NCI-H1417 (cell line): ENCODE data around the gene SCAMP4.

Experiments
- DNase-seq, 3 experiments: peaks; one replicate each; lab custom pipeline; 2025; lab: John Stamatoyannopoulos, UW

Gene SCAMP4

DNA sequence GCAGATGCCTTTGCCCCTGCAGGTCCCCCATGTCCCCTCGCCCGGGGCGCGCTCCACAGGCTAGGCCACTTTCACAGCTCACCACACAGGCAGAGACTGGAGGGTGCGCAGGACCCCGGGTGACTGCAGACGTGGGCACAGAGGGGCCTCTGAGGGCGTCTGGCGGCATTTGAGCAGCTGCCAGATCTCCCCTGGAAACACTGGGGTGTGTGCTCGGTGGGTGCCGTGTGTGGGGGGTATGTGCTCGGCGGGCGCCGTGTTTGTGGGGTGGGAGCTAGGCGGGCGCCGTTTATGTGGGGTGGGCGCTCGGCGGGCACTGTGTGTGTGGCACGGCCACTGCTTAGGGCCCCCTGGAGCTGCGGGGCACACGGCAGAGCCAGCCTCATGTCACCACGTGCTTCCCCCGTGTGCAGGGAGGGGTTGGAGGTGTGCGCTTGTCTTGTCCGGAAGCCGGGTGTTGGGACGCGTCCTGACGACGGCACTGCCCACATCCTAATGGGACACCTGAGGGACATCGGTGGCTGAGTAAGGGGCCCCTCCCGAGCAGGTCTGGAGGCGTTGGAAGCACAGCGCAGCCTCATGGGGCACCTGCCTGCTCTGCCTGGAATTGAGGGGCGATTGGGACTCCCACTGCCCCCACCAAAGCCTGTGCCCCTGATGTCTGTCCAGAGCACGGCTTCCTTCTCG is 52.5 kb downstream of the SCAMP4 start:
- no peak for DNase-seq

DNA sequence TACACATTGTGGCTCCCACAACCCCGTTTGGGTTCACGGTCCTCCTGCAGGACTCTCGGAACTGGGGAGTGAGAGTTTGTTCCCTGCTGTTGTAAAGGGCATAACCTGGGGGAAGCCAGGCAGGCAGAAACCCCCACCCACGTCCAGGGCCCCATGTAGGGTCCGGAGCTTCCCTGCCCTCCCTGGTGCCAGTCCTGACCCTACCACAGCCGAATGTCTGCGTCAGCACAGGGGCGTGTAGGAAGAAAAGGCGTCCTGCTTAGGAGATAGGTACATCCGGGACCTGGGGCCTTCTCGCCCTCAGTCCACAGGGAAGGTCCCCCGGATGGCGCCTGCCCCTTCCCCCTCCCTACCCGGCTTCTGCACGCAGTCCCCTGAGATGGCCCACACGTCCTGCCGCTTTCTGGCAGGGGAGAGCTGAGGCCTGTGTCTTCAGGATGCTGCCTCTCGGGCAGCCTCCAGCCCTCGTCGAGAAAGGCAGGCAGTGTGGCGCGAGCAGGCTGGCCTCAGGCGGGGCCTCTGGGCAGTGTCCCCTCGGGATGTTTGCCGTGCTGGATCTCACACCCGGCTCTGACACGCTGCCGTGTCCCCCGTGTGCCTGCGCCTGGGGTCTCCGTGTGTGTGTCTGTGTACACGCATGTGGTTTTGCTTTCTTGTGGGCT is 54.9 kb downstream of the SCAMP4 start:
- DNase-seq, result no peak

DNA sequence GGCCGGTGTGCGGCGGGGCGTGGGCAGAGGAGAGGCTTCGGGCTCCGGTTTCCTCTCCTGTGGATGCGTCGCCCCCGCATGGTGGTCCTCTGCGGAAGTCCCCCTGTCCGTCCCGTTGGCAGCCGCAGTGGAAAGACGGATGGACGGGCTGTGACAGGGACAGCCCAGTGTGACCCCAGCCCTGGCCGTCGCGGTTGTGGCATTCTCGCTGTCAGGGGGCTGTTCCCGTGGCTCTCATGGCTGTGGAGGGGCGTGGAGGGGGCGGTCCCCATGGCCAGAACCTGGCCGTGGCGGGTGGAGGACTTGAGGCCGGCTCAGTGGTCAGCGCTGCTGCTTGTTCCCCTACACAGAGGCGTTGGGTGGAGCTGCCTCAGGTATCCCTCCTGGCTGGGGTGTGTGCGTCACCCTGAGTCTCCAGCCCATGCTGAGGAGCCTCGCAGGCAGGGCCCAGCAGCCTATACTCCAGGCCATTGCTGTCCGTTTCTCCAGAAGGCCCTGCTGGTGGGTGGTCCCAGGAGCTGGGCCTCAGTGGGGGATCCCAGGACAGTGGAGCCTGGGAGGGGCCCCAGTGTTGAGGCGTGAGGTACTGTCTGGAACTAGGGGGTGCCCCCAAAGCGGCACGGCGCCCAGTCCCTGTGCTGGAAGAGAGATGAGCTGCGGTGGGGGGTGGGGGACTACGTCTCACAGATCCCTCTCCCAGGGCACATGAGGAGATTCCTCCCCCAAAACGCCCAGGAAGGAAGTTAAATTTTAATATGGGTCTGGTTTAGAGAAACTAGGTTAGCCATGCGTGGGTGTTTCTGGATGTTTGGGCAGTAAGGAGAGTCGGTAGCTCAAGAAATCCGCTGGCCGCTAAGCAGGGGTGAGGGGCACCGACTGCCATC is 56.0 kb downstream of the SCAMP4 start:
- no peak for DNase-seq

DNA sequence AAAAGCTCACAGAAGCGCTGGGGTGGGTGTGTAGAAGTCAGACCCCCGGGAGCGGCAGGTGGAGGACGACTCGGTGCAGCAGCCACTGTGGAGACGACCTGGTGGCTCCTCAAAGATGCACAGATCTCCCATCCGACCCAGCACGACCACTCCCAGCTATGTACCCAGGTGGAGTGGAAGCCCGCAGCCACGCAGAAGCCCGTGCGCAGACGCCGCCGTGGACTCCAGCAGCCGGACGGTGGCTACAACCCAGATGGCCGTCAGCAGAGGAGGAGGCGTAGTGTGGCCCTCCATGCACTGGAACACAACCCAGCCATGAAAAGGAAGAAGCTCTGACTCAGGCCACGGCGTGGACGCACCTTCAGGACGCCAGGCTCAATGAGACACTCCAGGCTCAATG is 57.5 kb downstream of the SCAMP4 start:
- DNase-seq, result no peak

DNA sequence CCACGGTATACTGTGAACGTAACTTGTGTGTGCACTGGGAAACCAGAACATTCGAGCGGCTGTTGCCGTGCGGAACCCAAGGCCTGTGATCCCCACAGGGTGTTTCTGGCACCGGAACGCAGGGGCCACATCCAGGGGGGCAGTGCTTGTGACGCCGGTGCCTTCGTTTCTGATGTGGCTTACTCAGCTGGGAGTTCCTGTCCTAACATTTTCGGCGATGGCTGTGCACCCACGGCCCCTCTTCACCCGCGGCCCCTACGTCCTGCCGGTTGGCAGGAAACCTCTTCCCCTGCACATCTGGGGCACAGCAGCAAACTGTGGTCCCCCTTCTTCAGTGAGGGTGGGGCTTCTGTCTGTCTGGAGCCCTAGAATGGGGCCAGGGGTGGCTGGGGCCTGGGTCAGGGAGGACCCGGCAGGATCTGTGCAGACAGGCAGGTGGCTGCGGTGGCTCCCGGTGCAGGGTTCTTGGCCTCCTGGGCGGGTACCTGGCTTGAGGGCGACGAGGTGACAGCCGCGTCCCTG is 61.9 kb downstream of the SCAMP4 start:
- DNase-seq, result no peak

DNA sequence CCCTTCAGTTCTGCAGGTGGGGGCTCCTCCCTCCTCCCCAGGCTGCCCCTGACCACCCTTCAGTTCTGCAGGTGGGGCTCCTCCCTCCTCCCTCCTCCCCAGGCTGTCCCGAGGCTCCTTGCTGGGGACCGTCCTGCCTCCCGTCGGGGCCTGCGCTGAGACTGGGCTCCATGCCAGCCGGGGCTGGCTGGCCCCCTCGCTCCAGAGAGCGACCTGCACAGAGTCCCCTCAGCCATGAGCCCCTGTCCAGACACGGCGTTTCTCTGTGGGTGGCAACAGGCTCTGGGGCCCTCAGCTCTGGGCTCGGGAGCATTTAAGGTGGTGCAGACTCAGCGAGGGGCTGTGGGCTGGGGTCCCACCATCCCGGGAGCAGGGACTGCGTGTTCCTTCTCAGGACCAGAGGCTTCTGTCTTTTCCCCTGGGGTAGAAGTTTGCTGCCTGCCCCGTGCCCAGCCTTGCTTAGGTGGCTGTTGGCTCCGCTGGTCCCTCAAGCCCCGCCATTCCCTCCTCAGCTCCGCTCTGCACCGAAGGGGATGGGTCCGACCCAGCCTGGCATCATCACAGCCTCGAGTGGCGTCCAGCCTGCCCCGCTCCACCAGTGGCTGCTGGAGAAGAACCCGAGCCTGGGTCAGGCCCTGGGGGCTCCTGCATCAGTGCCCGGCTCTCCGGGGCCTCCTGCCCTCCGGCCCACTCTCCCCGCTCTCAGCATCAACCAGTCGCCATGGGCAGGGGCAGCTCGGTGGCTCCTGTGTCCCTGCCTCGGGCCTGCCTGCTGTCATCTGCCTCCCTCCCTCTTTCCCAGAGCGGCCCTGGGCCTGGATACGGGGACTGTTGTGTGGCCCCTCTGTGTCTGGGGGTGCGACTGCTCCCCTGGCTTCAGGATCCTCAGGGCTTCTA is 63.3 kb downstream of the SCAMP4 start:
- DNase-seq, result no peak

DNA sequence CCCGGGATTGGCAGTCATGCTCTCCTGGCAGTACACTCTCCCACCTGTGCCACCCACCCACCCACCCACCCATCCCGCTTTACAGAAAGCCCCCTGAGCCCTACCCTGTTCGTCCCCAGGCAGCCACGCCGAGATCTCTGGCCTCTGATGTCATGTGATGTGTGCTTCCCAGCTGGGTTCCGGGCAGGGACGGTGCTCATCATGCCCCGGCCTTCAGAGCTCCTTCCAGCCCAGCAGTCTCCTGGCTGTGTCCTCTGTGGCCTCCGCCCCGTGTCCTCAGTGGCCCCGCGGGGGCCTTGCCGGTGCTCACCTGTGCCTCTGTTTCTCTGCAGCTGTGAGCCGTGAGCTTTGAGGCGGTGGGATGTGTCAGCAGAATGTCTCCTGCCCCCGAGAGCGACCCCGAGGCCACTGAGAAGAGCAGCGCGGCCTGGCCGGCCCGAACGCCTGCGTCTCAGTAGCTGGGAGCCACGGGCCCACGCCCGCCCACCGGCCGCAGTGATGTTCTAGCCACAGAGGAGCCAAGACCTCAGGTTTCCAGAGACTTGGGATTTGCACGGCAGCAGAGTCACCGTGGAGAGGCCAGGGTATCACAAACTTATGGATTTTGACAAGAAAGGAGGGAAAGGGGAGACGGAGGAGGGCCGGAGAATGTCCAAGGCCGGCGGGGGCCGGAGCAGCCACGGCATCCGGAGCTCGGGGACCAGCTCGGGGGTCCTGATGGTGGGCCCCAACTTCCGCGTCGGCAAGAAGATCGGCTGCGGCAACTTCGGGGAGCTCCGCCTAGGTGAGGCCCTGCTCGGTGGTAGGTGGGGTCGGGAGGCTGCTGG is 64.2 kb downstream of the SCAMP4 start:
- DNase-seq, result no peak

DNA sequence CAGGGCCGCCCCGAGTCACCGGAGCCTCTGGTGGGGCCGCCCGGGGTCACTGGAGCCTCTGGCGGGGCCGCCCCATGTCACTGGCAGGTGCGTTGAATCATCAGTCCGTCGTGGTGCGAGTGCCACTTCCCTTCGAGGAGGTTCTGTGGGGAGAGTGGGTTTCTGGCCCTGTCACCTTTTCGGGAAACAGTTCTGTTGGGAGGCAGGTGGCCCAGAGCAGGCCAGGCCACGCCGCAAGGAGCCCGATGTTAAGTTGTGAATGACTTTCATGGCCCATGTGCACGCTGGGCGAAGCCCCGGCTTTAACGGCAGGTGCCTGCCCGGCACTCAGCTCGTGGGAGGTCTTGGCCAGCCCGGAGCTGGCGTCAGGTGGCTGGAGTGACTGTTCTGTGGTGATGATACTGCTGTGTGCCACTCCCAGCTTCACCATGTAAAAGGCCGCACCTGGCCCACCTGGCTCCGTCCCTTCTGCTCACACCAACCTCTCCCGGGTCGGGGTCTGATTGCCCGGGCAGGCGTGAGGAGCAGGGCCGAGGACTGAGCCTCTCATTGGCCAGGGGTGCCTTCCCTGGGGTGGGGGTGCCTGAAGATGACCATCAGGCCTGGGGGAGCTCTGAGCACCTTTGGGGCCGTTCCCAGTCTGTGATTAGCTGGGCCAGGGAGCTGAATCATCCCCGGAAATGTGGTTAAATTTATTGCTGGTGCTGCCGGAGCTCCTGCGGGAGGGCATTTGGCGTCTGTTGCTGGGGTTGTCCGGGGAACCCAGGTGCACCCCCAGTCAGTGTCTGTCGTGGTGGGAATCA is 65.0 kb downstream of the SCAMP4 start:
- DNase-seq, result no peak

DNA sequence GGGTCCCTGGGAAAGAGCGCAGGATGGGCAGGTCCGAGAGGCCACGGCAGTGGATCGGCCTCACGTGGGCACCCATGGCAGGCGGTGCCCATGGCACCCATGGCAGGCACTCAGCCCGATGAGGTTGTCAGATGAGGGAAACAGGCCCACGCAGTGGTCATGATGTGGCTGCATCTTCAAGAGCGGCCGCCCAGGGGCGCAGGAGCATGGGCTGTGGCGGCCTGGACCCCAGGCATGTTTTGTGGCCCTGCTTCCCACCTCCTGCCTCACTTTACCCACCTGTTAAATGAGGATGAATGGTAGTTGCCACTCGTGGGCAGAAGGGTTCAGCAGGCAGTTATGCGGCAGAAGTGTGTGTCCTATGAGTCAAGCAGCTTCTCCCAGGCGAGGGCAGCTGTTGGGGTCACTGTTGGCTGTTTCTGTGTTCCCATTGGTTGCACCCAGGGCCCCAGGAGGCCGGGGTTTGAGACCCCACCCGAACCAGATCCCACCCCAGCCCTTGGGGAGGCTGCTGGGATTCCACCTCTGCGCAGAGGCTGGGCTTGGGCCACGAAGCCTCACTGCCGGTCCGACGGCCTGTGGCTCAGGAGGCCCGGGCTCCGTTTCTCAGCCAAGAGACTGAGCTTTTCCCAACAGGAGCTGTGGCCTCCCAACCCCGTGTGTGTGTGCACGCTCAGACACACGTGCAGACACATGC is 65.8 kb downstream of the SCAMP4 start:
- no peak for DNase-seq

DNA sequence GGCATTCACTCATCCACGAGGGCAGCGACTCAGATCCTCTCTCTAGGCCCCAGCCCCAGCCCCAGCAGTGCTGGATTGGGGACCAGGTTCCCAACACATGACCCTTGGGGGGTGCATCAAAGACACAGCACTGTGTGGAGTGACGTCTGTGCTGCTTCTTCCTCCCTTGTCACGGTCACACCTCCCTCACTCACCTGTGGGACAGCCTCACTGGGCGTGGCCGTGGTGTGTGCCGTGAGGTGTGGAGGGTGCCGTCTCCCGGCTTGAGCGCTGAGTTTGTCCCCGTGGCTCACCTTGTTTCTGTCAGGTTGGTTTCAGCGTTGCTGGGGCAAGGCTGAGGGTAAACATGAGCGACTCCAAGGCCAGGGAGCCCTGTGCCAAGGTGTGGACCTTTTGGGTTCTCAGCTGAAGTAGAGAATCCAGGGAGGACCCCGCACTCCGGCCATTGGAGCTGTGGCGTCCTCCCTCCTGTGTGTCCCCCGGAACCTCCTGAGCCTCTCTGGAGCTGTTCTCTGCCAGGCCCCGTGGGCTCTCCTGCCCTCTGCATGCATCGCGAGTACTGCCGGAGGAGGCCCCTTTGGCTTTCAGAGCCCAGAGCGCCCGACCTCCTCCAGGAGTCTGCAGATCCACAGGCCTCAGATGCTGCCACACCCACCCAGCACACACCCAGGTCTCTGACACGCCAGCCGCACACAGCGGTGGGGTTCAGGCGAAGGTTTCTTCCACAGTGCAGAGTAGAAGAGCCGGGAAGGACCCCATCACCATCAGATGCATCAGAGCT is 69.4 kb downstream of the SCAMP4 start:
- no peak for DNase-seq

DNA sequence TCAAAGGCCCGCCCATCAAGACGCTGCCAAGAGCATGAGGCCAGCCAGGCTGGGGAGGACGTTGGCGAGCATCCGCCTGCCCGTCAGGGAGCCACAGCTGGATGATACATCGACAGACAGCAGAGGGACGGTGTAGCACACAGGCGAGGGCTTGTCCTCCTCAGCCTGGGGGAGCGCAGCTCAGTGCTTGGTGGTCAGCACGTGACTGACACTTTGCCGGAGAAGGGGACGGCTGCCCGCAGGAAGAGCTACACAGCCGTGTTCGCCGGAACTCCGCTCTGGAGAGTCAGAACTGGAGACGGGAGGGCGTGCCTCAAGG is 69.9 kb downstream of the SCAMP4 start:
- no peak for DNase-seq
